ENCODE data around the gene ERF. TPM values are rescaled to one million over a fixed set of nuclear protein-coding genes. Genes with fewer than 3 reads are reported as not detected.

Gene ERF
- total RNA-seq, 2 experiments from 2014 or later: 26.7 to 33.5 TPM

- H3K27ac ChIP-seq (ENCODE audit: low read depth, low read length, poor library complexity, severe bottlenecking): no peak overlapping the region
- no peaks in the 10 kb centered on the region for H4K20me1 ChIP-seq (ENCODE audit: insufficient read depth, low read length)
- H3K4me3 ChIP-seq (ENCODE audit: low read depth, low read length, poor library complexity, severe bottlenecking): no peak overlapping the region
- peaks cover 24% of the 10 kb centered on the region for H3K4me1 ChIP-seq (ENCODE audit: insufficient read depth, low read length, poor library complexity, severe bottlenecking)
- BruUV-seq (replicated peaks): no TSS peak
- H2AFZ ChIP-seq (ENCODE audit: low read length): no peak overlapping the region
- TF ChIP-seq EZH2phosphoT487 (IDR thresholded peaks at IDR 0.05; ENCODE audit: borderline replicate concordance, low read depth, low read length) (no peak), CTCF (conservative IDR thresholded peaks at IDR 0.05; ENCODE audit: low read length) (no peak)
- H3K9me3 ChIP-seq (ENCODE audit: low read length): no peaks in the 10 kb centered on the region
- CTCF ChIA-PET (ENCODE audit: unreplicated experiment): no interaction called here
- no peak overlapping the region for H3K4me2 ChIP-seq (ENCODE audit: low read length)
- intact Hi-C loops (cut with micrococcal nuclease; ENCODE audit: unreplicated experiment): no loop called here
- POLR2A ChIA-PET: no interaction called here
- H3K9me2 ChIP-seq (ENCODE audit: insufficient read depth, low read length): no peaks in the 10 kb centered on the region
- no peak for DNase-seq (ENCODE audit: low spot score)
- 0 out of 2 replicates have a peak, but pooled peaks cover 8% of the 10 kb centered on the region for H3K36me3 ChIP-seq (ENCODE audit: insufficient read depth, low read length)
- no peaks in the 10 kb centered on the region for H3K79me2 ChIP-seq (ENCODE audit: insufficient read depth, low read depth, low read length)
Observed at GRCh38 chr19:42276284-42276683, 21.4 kb upstream of the ERF start.

- Histone ChIP-seq H3K79me2 (ENCODE audit: insufficient read depth, low read depth, low read length) (no peaks in the 10 kb centered on the region; the same call in 1 of the 2 replicates), H3K4me3 (ENCODE audit: low read depth, low read length, poor library complexity, severe bottlenecking) (no peak overlapping the region), H3K9me2 (ENCODE audit: insufficient read depth, low read length) (no peaks in the 10 kb centered on the region), H3K27ac (ENCODE audit: low read depth, low read length, poor library complexity, severe bottlenecking) (no peak overlapping the region), H3K4me1 (ENCODE audit: insufficient read depth, low read length, poor library complexity, severe bottlenecking) (peaks cover 29% of the 10 kb centered on the region), H2AFZ (ENCODE audit: low read length) (no peak overlapping the region), H3K36me3 (ENCODE audit: insufficient read depth, low read length) (0 out of 2 replicates have a peak, but pooled peaks cover 8% of the 10 kb centered on the region), H4K20me1 (ENCODE audit: insufficient read depth, low read length) (no peaks in the 10 kb centered on the region), H3K9me3 (ENCODE audit: low read length) (no peaks in the 10 kb centered on the region), H3K4me2 (ENCODE audit: low read length) (no peak overlapping the region)
- TF ChIP-seq EZH2phosphoT487 (IDR thresholded peaks at IDR 0.05; ENCODE audit: borderline replicate concordance, low read depth, low read length): no peak
- TF ChIP-seq CTCF (conservative IDR thresholded peaks at IDR 0.05; ENCODE audit: low read length): no peak
- ChIA-PET POLR2A (no interaction called here), CTCF (ENCODE audit: unreplicated experiment) (no interaction called here)
- DNase-seq (ENCODE audit: low spot score): no peak
- no TSS peak for BruUV-seq (replicated peaks)
- intact Hi-C loops (cut with micrococcal nuclease; ENCODE audit: unreplicated experiment): no loop called here
Observed at GRCh38 chr19:42275517-42275916, 20.6 kb upstream of the ERF start.

GRCh38 chr19:42275103-42275502 is 20.2 kb upstream of the ERF start:
- intact Hi-C loops (cut with micrococcal nuclease; ENCODE audit: unreplicated experiment): no loop called here
- DNase-seq (ENCODE audit: low spot score): no peak

More at GRCh38 chr19:42275103-42275502, 20.2 kb upstream of the ERF start:
- no peaks in the 10 kb centered on the region for H3K9me2 ChIP-seq (ENCODE audit: insufficient read depth, low read length)
- H3K36me3 ChIP-seq (ENCODE audit: insufficient read depth, low read length): 0 out of 2 replicates have a peak, but pooled peaks cover 8% of the 10 kb centered on the region
- TF ChIP-seq EZH2phosphoT487 (IDR thresholded peaks at IDR 0.05; ENCODE audit: borderline replicate concordance, low read depth, low read length) (no peak), CTCF (conservative IDR thresholded peaks at IDR 0.05; ENCODE audit: low read length) (no peak)
- ChIA-PET POLR2A (no interaction called here), CTCF (ENCODE audit: unreplicated experiment) (no interaction called here)
- peaks cover 33% of the 10 kb centered on the region for H3K4me1 ChIP-seq (ENCODE audit: insufficient read depth, low read length, poor library complexity, severe bottlenecking)
- no peak overlapping the region for H3K4me2 ChIP-seq (ENCODE audit: low read length)
- no peaks in the 10 kb centered on the region for H4K20me1 ChIP-seq (ENCODE audit: insufficient read depth, low read length)
- BruUV-seq (replicated peaks): no TSS peak
- no peak overlapping the region for H3K27ac ChIP-seq (ENCODE audit: low read depth, low read length, poor library complexity, severe bottlenecking)
- H2AFZ ChIP-seq (ENCODE audit: low read length): no peak overlapping the region
- no peaks in the 10 kb centered on the region for H3K9me3 ChIP-seq (ENCODE audit: low read length)
- no peak overlapping the region for H3K4me3 ChIP-seq (ENCODE audit: low read depth, low read length, poor library complexity, severe bottlenecking)
- peaks cover 2% of the 10 kb centered on the region; the same call in 1 of the 2 replicates for H3K79me2 ChIP-seq (ENCODE audit: insufficient read depth, low read depth, low read length)
